Posterior cingulate gyrus (tissue), 11 donors: ENCODE results near the gene ALG8.
"Not testable (repeated sequence)": the region's sequence is repeated elsewhere in the genome, so short reads cannot be mapped to it uniquely, and the experiment has no call there.

ENCODE experiments used
- DNase-seq, 10 donors: peaks; one replicate each; pipeline versions ENCODE4 v3.0.0 to v3.0.0-alpha.2; 2020 to 2021; ENCODE audit warnings: mixed read lengths in 3 of 10
- intact Hi-C: fragments of 100-400 bp; cut with DNase I; formaldehyde crosslinking; loops from one replicate; pipeline ENCODE4 v1.15.1; 2023

The ALG8 gene

DNA sequence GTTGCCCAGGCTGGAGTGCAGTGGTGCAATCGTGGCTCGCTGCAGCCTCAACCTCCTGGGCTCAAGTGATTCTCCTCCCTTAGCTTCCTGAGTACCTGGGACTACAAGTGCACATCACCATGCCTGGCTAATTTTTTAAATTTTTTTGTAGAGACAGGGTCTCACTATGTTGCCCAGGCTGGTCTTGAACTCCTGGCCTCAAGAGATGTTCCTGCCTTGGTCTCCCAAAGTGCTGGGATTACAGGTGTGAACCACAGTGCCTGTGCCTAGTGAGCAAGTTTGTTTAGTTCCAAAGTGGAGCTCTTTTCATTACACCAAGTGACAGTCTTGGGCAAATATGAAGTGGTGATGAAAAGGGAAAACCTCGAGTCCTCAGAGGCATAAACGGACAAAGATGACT lies 61.8 kb downstream of the ALG8 start:
- intact Hi-C loops, DNase-seq: not testable (repeated sequence)

DNA sequence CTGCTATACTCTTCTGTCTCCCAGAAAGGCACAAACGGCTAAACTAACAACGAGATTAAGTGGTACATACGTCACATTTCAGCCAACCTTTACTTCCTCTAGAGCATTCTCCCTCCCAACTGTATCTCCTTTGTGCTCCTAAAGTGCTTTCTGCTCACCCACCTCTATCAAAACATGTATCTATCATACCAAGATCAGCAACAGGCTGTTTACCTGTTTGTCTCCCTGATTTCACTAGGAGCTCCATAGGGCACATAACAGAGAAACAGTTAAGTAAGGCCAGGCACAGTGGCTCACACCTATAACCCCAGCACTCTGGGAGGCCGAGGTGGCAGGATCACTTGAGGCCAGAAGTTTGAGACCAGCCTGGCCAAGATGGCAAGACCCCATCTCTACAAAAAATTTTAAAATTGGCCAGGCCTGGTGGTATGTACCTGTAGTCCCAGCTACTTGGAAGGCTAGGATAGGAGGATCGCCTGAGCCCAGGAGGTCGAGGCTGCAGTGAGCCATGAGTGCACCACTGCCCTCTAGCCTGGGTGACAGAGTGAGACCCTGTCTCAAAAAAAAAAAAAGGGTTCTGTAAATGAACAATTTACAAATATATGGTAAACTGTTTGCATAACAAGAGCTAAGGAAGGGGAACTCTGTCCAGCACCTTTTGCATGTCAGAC lies 62.6 kb downstream of the ALG8 start:
- no peak for DNase-seq
- intact Hi-C loops, result no loop called here

DNA sequence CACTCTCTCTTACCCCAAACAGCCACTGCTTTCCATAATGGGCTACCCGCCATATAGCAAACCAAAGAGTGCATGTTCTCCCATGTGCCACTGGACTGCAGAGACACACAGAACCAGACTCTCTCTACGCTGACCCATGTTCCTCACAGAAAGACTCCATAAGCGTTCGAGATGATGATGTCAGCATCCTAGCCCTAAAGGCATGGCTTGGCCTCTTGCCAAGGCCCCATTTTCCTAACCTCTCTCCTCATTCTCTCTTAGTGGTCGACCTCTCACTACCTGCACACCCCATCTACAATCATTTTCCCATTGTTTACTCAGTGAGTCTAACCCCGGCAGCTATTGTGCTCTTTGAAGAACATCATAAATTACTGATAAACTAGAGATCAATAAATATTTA lies 64.7 kb downstream of the ALG8 start:
- intact Hi-C loops, result no loop called here
- no peak for DNase-seq

DNA sequence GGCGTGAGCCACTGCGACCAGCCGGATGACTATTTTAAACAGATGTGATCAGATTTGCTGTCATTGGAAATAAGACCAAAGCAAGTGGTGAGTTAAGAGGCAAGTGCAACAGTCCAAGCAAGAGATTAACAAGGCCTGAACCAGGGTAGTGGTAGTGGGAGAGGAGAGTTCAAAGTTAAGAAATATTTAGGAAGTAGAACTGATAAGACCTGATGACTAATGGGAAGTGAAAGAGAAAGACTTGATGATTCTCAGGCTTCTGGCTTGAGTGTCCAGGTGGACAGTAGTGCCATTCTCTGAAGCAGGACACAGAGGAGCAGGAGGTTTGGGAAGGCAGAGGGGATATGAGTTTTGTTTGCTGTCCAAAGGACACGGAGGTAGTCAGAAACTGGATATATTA lies 67.0 kb downstream of the ALG8 start:
- intact Hi-C loops, result no loop called here
- no peak for DNase-seq

DNA sequence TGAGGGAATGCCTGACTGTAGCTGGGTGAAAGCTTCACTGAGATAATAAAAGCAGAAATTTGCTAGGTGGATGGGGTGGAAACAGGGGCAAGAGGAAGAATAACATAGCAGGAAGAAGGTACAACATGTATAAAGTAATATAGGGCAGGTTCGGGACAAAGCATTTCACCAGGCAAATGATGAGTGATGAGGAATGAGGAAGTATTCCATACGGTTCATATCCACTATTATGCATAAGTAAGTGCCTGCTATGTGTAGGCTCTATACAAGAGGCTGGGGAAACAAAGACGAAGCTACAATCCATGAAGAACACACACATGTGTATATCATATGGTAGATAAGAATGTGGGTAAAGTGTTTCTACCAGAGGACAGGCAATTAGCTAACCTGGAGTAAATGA lies 67.7 kb downstream of the ALG8 start:
- DNase-seq, result no peak
- intact Hi-C loops, result no loop called here

DNA sequence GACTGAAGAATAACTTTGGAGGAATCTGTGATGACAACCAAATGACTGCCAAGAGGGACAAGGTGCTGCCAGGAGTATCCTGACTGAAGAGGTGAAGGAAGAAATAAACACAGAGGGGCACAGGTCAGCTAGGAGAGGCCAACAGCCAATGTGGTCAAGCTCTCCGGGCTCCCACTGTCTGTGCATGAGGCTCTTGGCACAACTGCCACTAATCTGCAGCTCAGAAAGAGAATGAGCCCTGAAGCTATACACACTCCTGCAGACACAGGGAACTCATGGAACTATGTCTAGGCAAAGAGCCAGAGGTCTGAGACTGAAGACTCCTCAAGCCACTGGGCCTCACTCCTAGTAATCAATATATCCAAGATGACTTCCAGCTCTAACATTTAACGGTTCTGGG lies 68.8 kb downstream of the ALG8 start:
- no peak for DNase-seq
- intact Hi-C loops, result no loop called here

DNA sequence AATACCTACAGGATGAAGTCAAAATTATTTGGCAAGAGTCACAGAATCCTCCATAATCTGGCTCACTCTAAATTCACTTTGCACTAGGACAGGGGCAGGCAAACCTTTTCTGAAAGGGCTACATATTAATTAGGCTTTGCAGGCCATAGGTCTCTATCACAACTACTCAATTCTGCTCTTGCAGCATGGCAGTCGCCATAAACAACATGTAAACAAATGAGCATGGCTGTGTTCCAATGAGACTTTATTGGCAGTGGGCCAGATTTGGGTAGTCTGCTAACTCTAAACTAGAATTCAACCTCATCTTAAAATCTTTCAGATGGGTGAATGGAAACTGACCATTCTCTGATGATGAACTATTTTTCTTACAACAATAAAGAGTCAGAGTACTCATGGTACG lies 70.0 kb downstream of the ALG8 start:
- intact Hi-C loops, result no loop called here
- DNase-seq, result no peak

DNA sequence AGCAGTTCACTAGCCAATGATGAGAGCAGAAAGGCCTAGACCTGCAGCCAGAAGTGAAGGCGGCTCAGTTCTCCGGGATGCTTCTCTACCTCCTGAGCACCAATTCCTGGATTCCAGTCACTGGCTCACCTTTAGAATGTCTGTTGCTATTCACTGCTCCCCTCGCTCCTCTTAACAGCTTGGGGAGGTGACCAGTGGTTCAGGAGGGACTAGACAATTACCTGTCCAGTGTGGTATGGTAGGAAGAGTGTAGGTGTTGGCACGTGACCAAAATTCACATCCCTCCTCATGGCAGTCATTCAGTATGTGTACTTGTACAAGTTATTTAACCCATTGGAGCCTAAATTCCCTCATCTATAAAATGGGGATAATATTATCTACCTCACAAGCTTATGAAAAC lies 71.7 kb downstream of the ALG8 start:
- intact Hi-C loops, result no loop called here

DNA sequence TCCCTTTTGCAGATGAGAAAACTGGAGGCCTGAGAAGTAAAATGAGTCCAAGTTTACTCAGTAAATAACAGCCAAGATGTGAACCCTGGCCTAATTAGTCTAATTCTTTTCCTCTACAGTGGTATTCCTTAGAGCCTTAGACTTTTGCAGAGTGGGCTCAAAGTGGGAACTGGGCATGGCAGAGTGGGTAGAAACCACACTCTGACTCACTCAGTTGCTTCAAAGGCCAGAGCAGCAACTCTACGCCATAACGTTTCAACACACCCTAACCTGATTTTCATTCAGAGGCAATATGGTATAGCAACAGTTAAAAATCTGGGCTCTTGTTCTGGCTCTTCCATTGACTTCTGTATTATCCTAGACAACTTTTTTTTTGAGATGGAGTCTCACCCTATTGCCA lies 73.0 kb downstream of the ALG8 start:
- DNase-seq, result peak in 1 of 10 donors; percentile 49
- intact Hi-C loops, result no loop called here

More for the DNA sequence above, 71.7 kb downstream of the ALG8 start:
- DNase-seq, result peak in 1 of 10 donors; percentile 33

DNA sequence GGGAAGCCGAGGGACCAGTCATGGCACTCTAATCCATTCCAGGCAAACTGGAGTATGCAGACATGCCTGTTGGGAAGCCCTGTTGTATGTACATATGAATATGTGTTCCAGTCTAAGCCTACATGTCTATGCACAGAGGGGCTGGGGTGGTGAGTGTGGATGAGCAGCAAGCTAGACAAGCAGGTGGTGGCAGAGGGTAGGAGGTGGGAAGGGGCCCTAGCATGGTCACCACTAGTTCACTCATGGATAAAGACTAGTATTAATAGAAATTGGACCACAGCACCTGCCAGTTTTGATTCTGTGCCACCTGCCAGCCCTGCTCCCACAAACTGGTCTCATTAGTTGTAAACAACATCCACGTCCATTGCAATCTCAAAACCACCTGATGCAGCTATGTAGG lies 74.2 kb downstream of the ALG8 start:
- peak in 1 of 10 donors; percentile 26 for DNase-seq
- intact Hi-C loops, result no loop called here

DNA sequence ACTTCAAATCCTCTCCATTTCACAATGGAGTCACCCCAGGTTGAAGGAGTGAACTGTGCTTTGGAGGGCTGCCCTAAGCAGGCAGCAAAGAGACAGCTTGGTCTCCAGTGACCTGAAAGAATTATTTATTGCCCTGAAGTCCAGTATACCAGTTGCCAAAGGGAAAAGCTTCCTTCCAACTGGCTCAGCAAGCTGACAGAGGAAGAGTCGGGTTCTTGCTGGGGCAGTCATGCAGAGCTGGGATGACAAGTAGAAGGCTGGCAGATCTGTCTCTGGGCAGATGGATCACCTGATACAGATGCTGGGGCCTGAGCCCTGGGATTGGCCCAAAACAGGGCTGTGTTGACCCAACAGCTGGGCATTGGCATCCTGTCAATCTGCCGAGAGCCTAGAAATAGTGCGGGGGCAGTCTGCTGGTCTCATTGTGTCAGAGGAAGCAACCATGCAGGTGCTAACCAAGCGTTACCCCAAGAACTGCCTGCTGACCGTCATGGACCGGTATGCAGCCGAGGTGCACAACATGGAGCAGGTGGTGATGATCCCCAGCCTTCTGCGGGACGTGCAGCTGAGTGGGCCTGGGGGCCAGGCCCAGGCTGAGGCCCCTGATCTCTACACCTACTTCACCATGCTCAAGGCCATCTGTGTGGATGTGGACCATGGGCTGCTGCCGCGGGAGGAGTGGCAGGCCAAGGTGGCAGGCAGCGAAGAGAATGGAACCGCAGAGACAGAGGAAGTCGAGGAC lies 75.8 kb downstream of the ALG8 start, which contains the start of gene THRSP:
Gene THRSP, plus strand, starts transcription at position 422 of the 742 bp plus-strand sequence. Its CDS starts 21 bp downstream, at position 443.
- peak in 2 of 10 donors; percentile 64 to 67 for DNase-seq
- intact Hi-C loops, result no loop called here

DNA sequence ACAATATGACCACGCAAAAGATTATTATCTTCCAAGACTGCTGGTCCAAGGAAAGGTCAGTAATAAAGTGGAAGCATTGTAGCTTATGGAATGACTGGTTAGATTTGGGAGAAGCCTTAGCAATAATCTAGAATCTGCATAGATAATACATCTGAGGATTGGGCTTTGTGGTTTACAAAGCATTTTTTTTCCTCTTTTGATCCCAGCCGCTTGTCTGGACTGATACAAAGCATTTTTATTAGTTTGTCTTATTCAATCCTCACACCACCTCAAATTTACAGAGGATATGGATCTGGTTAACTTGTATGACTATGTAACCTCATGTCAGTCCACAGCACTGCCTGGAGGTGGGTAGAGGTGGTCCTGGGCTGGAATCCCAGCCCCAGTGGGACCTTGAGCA lies 76.8 kb downstream of the ALG8 start:
- DNase-seq, result peak in 1 of 10 donors; percentile 25
- intact Hi-C loops, result no loop called here

DNA sequence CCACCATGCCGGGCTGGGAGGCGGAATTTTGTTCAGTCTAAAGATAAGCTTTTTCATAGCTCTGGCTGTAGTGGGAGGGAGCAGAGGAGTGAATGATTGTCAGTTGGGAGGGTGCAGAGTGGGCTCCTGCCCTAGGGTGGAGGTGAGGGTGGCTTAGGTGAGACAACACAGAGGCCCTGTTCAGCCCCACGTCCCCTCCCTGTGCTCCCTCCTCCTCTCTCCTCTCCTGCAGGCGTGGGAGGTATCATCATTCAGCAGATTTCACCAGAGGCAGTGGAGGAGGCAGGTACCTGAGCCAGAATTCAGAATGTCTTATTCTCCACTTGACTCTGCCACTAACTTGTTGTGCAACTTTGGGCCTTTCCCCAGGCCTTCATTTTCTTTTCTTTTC lies 77.5 kb downstream of the ALG8 start:
- DNase-seq, result peak in 3 of 10 donors; percentile 20 to 85 (median 81)
- intact Hi-C loops, result no loop called here

DNA sequence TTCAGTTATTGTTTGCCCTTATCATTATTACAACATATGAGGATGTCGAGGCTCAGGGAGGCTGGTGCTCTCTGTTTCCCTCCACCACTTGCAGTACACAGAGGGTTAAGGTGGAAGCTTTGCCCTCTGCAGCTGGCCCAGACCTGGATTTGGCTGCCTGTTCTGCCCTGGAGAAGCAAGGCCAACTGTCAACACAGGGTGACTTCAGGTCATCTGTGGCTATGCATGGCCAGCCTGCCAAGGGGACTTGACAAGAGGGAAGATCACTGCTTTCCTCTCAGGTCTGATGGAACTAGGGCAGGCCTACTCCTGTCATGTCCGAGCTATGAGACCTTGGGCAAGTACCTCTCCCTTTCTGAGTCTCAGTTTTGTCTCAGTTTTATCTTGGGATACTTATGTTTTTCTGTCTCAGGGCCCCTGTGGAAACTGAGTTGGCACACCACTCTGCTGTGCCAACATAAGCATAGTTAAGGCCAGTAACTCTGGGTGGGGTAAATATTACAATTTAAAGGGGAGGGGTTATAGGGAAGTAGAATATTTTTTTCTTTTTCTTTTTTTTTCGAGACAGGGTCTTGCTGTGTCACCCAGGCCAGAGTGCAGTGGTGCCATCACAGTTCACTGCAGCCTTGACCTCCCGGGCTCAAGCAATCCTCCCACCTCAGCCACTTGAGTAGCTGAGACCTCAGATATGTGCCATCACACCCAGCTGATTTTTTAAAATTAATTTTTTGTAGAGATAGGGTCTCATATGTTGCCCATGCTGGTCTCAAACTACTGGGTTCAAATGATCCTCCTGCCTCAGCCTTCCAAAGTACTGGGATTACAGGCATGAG lies 78.1 kb downstream of the ALG8 start:
- intact Hi-C loops, result no loop called here
- DNase-seq, result peak in 2 of 10 donors; percentile 21 to 43

DNA sequence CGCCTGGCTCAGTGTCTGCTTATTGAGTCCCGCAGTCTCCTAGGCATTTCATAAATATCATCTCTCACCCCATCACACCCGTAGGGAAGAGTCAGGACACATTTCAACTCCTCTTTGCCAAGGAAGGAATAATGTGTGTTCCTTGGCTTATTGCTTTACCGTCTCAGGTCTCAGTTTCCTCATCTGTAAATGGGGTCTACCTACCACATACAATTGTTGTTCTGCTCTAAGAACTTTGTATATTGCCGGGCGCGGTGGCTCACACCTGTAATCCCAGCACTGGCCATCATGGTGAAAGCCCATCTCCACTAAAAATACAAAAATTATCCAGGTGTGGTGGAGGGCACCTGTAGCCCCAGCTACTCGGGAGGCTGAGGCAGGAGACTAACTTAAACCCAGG lies 78.9 kb downstream of the ALG8 start:
- DNase-seq, result peak in 2 of 10 donors; percentile 13 to 24
- intact Hi-C loops, result no loop called here

DNA sequence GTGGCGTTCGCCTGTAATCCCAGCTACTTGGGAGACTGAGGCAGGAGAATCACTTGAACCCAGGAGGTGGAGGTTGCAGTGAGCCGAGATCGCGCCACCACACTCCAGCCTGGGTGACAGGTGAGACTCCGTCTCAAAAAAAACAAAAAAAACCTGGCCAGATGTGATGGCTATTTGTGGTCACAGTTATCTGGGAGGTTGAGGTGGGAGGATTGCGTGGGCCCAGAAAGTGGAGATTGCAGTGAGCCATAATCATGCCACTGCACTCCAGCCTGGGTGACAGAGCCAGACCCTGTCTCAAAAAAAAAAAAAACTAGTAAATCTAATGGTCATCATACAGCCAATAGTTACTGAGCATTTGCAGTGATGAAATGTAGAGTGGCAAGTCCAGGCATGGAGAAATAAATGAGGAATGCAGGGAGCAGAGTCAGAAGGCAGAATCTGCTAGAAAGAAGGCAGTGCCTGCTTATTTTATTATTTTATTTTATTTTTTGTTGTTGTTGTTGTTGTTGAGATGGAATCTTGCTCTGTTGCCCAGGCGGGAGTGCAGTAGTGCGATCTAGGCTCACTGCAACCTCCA lies 79.6 kb downstream of the ALG8 start:
- peak in 1 of 10 donors; percentile 29 for DNase-seq
- intact Hi-C loops, result not testable (repeated sequence)

DNA sequence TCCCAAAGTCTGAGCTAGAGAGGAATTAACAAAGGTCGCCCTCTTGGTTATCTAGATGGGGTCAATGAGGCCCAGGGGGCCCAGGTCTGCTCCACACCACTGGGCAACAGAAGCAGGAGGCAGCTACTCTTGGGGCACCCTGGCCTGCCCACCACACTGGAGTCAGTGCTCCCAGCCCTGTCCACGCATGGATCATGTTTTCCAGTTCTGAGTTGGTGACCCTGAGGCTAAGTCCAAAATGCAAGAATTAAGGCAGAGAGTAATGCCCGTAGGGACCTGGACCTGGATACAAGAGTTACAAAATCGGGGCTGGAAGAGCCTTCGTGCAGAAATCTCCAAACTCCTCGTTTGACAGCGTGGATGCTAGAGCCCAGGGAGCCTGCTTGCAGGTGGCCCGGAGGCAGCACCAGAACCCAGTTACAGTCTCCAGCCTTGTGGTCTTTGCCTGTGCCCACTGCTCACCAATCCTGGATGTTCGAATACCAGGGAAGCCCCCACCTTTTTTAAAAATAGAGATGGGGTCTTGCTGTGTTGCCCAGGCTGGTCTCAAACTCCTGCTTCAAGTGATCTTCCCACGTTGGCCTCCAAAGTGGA lies 81.9 kb downstream of the ALG8 start:
- DNase-seq, result peak in 2 of 10 donors; percentile 57 to 59
- intact Hi-C loops, result no loop called here

DNA sequence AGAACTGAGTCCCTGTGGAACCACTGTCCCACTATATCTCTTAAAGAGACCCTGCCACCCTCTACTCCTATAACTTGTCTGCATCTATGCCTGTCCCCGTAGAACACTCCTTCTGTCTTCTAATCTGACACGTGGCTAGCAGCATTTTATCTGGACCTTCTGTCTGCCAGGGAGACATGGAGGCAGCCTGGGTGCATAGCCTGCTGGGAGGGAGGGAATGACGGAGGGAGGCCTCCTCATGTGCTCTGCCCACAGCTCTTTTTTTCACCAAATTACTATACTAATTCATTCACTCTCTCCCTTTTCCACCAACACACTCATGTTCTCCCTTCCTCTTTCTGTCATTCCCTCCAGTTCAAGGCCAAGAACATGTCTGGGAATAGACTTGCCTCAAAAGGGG lies 83.3 kb downstream of the ALG8 start:
- DNase-seq, result no peak
- intact Hi-C loops, result no loop called here

DNA sequence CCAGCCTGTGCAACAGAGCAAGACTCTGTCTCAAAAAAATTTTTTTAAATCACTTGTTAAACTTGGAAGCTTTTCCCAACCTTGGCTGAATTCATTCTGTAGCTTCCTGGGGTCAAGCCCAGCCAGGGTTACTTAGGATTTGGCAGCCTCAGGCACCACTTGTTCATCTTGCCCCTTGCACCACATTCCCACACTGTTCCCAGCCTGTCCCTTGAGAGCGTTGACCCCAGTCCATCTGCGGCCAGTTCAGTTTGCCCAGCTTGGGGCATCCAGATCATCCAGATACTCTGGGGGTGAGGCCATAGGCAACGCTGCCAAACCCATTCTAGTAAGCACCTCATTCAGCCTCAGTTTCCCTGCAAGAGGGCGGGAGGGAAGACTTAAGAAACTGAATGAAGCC lies 84.5 kb downstream of the ALG8 start:
- intact Hi-C loops, result no loop called here
- DNase-seq, result peak in 2 of 10 donors; percentile 38 to 41
